Measurements from ENCODE around the gene CTNNBIP1. TPM values are rescaled to one million over a fixed set of nuclear protein-coding genes. Genes with fewer than 3 reads are reported as not detected.

Gene CTNNBIP1
- total and polyA plus RNA-seq, 2 of the 8 experiments (the other 6 are each of a cell fraction or from before 2014, with no cell fraction given), result 40.9 to 46.6 TPM

DNA sequence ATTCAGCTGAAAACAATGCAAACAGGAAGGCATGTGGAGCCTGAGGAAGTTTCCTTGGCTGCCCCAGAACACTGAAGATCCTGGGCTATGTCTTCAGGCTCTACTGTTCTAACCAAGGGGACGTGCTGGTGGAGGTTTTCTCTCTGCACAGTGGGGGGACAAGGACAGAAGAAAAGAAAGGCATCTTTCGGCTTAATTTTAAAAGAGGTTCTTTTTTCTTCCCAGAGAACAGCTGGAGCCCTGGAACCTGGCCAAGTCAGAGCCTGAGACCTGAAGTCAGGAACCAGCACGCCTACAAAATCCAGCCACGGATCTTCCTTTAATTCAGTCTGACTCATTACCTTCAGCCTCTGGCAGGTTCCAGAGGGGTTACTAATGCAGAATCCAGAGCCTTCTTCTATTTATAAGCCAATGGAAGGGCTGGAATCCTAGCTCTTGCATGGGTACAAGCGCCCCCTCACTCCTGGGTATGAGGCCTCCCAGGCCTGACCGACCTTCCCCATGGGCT is 19.8 kb downstream of the CTNNBIP1 start:
- DNase-seq (ENCODE audit: low read depth in 1 of 2, low spot score in 2 of 2) (no peak), FAIRE-seq (no peak)
- H3K14ac ChIP-seq (ENCODE audit: insufficient read length), result no peak overlapping the region
- H3K4me1 ChIP-seq (replicated peaks in 1 of 4; ENCODE audit: control insufficient read depth in 3 of 4, insufficient read depth in 4 of 4, low read length in 3 of 4), result peaks cover 5 to 18% (median 14%) of the 10 kb centered on the region in 4 experiments
- H3K23ac ChIP-seq (ENCODE audit: insufficient read length), result no peak overlapping the region
- no peak overlapping the region for H2AFZ ChIP-seq (ENCODE audit: low read length)
- H3K4ac ChIP-seq (replicated peaks; ENCODE audit: insufficient read length, low read depth, low read length), result no peak overlapping the region
- peak overlapping the region; percentile 42 for H4K5ac ChIP-seq (ENCODE audit: insufficient read length, low read depth, low read length)
- peaks cover 0 to 3% of the 10 kb centered on the region in 2 experiments; a peak in 1 of 4 replicates for H3K79me2 ChIP-seq (ENCODE audit: control insufficient read depth in 1 of 2, insufficient read depth in 2 of 2, low read length in 2 of 2)
- CTCF ChIA-PET (ENCODE audit: partially characterized antibody), result interaction anchor here (0.6 to 4.3 kb wide), 16 partner anchors 10 to 170 kb away, joined by 3 to 29 read pairs (median 4); no protein-coding TSS in a partner anchor
- peaks cover 5% of the 10 kb centered on the region for H3K79me1 ChIP-seq (ENCODE audit: low read depth, low read length)
- H2BK120ac ChIP-seq (replicated peaks; ENCODE audit: low read depth, low read length), result no peak overlapping the region
- no peak overlapping the region for H2BK20ac ChIP-seq (ENCODE audit: low read length)
- no peak overlapping the region for H4K91ac ChIP-seq (replicated peaks; ENCODE audit: insufficient read length, low read length)
- H3K27me3 ChIP-seq (replicated peaks in 1 of 4; ENCODE audit: control insufficient read depth in 3 of 4, extremely low read depth in 1 of 4, insufficient read depth in 3 of 4, low read length in 3 of 4), result no peaks in the 10 kb centered on the region
- H3K9ac ChIP-seq (replicated peaks in 1 of 4; ENCODE audit: extremely low read depth in 1 of 4, low read depth in 3 of 4, low read length in 3 of 4), result no peak overlapping the region
- no peak overlapping the region for H2AK5ac ChIP-seq (ENCODE audit: low read depth, low read length)
- H3K36me3 ChIP-seq (ENCODE audit: control insufficient read depth in 2 of 4, insufficient read depth in 4 of 4, low read length in 3 of 4), result no peaks in the 10 kb centered on the region
- no peaks in the 10 kb centered on the region for H3K23me2 ChIP-seq (ENCODE audit: low read depth, low read length)
- no peak overlapping the region for H2BK15ac ChIP-seq (ENCODE audit: low read length)
- TF ChIP-seq SIRT6 (IDR thresholded peaks at IDR 0.05; ENCODE audit: low read length) (no peak), BACH1 (IDR thresholded peaks at IDR 0.05; ENCODE audit: low read length) (no peak), JUN (IDR thresholded peaks at IDR 0.05; ENCODE audit: low read depth, low read length) (no peak), HDAC2 (IDR thresholded peaks at IDR 0.05; ENCODE audit: borderline replicate concordance in 1 of 2, low read depth in 2 of 2, low read length in 2 of 2) (no peak), SIN3A (conservative IDR thresholded peaks at IDR 0.05 in 1 of 2, IDR thresholded peaks at IDR 0.05 in 1 of 2; ENCODE audit: low read depth in 1 of 2, low read length in 2 of 2) (no peak), NRF1 (IDR thresholded peaks at IDR 0.05; ENCODE audit: low read depth, low read length) (no peak), CEBPB (IDR thresholded peaks at IDR 0.05; ENCODE audit: low read depth, low read length) (no peak), ZNF274 (IDR thresholded peaks at IDR 0.05; ENCODE audit: borderline replicate concordance, extremely low read depth, low read length) (no peak), SIX5 (IDR thresholded peaks at IDR 0.05; ENCODE audit: low read depth, low read length) (no peak), SAP30 (IDR thresholded peaks at IDR 0.05; ENCODE audit: insufficient read depth, insufficient replicate concordance, low read length) (no peak), CBX5 (IDR thresholded peaks at IDR 0.05; ENCODE audit: low read depth, low read length) (no peak)
- TF ChIP-seq, protein P1, sequence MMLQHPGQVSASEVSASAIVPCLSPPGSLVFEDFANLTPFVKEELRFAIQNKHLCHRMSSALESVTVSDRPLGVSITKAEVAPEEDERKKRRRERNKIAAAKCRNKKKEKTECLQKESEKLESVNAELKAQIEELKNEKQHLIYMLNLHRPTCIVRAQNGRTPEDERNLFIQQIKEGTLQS (IDR thresholded peaks at IDR 0.05; ENCODE audit: insufficient read depth, low read depth, low read length), result no peak
- POLR2A ChIA-PET (ENCODE audit: partially characterized antibody), result interaction anchor here (0.7 to 5.3 kb wide), 10 partner anchors 8 to 510 kb away, joined by 3 to 19 read pairs (median 4); partner anchors contain the start of gene UBE4B
- no peak overlapping the region for H2BK12ac ChIP-seq (ENCODE audit: low read depth, low read length)
- H2BK5ac ChIP-seq (ENCODE audit: low read depth, low read length), result 0 out of 2 replicates have a peak overlapping the region, but pooled peaks have one; percentile 28
- H3K9me3 ChIP-seq (ENCODE audit: insufficient read depth in 2 of 2, low read depth in 1 of 2, low read length in 1 of 2), result no peaks in the 10 kb centered on the region
- H3K18ac ChIP-seq (ENCODE audit: extremely low read depth, low read length), result no peak overlapping the region
- peaks cover 0 to 2% of the 10 kb centered on the region in 2 experiments for H4K20me1 ChIP-seq (replicated peaks in 1 of 2; ENCODE audit: control insufficient read depth in 1 of 2, insufficient read depth in 2 of 2, low read length in 2 of 2)
- H3K56ac ChIP-seq (replicated peaks; ENCODE audit: insufficient read length, low read depth, low read length), result no peak overlapping the region
- H3K4me3 ChIP-seq (ENCODE audit: extremely low read depth in 1 of 4, insufficient read depth in 2 of 4, low read depth in 3 of 4, low read length in 4 of 4), result no peak overlapping the region
- 0 out of 2 replicates have a peak overlapping the region, but pooled peaks have one; percentile 31 for H3K27ac ChIP-seq (ENCODE audit: low read depth, low read length)
- H4K8ac ChIP-seq (ENCODE audit: extremely low read depth, insufficient read depth, low read length), result no peak overlapping the region
- WGBS, 2 experiments (ENCODE audit: extremely low coverage in 1 of 2, insufficient coverage in 1 of 2, insufficient read length in 1 of 2, insufficient replicate concordance in 2 of 2, low coverage in 1 of 2, low lambda C conversion rate in 2 of 2, missing lambda C conversion rate in 1 of 2), result 75% methylated on average over 6 of the region's 6 CpGs; no CpG with 5 or more reads in 1 of the 2 experiments
- no peak overlapping the region for H3K4me2 ChIP-seq (ENCODE audit: insufficient read depth in 1 of 2, low read depth in 2 of 2, low read length in 2 of 2)
